Measurements from ENCODE around the gene DHRS3. TPM values are rescaled to one million over a fixed set of nuclear protein-coding genes. Genes with fewer than 3 reads are reported as not detected.
"Not testable (repeated sequence)": the region's sequence is repeated elsewhere in the genome, so short reads cannot be mapped to it uniquely, and the experiment has no call there.

Gene DHRS3
- total and polyA plus RNA-seq, 10 of the 15 experiments (the other 5 are each of a cell fraction or from before 2014, with no cell fraction given): 0.23 to 29.7 (median 1.2) TPM

DNA sequence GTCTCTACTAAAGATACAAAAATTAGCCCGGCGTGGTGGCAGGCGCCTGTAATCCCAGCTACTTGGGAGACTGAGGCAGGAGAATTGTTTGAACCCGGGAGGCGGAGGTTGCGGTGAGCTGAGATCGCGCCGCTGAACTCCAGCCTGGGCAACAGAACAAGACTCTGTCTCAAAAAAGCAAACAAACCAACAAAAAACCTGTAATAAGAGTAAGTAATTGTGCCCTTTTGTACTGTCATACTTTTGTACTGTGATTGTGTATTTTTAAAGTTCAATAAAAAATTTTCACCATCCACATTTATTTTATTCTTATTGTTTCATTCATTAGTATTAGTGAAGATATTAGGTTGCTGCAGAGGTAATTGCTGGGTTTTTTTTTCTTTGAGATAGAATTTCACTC, 95.2 kb downstream of the DHRS3 start:
- 88% methylated on average over 9 of the region's 9 CpGs for WGBS (ENCODE audit: insufficient coverage, insufficient replicate concordance, low lambda C conversion rate, missing lambda C conversion rate)
- CTCF ChIA-PET; H3K4me3 ChIP-seq; H3K4me2 ChIP-seq (ENCODE audit: control insufficient read depth, insufficient read depth); H4K20me1 ChIP-seq (ENCODE audit: control insufficient read depth, insufficient read depth); POLR2A ChIA-PET; H3K27ac ChIP-seq (ENCODE audit: control insufficient read depth, insufficient read depth); H3K4me1 ChIP-seq (ENCODE audit: control insufficient read depth, insufficient read depth, low read length); SMC1A ChIA-PET (ENCODE audit: uncharacterized antibody, unreplicated experiment); H3K9ac ChIP-seq (ENCODE audit: control insufficient read depth, insufficient read depth, low read length); BruUV-seq (replicated peaks); FAIRE-seq; in situ Hi-C loops (cut with MboI); RAD21 ChIA-PET (ENCODE audit: unreplicated experiment); H3K27me3 ChIP-seq (replicated peaks in 1 of 2; ENCODE audit: control insufficient read depth in 2 of 2, insufficient read depth in 2 of 2, low read length in 1 of 2); H2AFZ ChIP-seq (ENCODE audit: control insufficient read depth, low read depth, low read length); H3K9me3 ChIP-seq (replicated peaks; ENCODE audit: control insufficient read depth, insufficient read depth, low read length); H3K79me2 ChIP-seq (ENCODE audit: control insufficient read depth, insufficient read depth, low read length); H3K36me3 ChIP-seq (ENCODE audit: control insufficient read depth in 2 of 2, insufficient read depth in 2 of 2, low read length in 1 of 2); DNase-seq (ENCODE audit: low read depth, low spot score); ATAC-seq; intact Hi-C loops (cut with micrococcal nuclease; ENCODE audit: unreplicated experiment): not testable (repeated sequence)

DNA sequence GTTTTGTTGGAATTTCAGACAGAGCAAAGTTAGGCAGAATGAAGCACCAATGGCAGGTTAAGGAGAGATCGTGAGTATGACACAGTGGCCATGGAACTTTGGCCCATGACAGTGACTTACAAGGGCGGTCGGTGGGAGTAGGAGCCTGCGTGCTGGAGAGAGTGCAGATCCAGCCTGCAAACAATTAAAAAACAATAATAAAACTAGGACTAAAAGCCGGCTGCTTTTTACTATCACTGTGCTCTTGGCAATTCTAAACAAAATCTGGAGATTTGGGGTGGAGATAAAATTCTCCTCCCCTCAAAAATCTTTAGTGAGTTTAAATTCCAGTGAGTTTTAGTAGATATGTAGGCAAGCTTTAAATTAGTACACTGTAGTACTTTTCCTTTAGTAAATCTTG, 96.9 kb downstream of the DHRS3 start:
- H4K20me1 ChIP-seq (ENCODE audit: control insufficient read depth, insufficient read depth): no peaks in the 10 kb centered on the region
- no peaks in the 10 kb centered on the region for H3K4me1 ChIP-seq (ENCODE audit: control insufficient read depth, insufficient read depth, low read length)
- no peaks in the 10 kb centered on the region for H3K36me3 ChIP-seq (ENCODE audit: control insufficient read depth in 2 of 2, insufficient read depth in 2 of 2, low read length in 1 of 2)
- H2AFZ ChIP-seq (ENCODE audit: control insufficient read depth, low read depth, low read length): no peak overlapping the region
- H3K4me2 ChIP-seq (ENCODE audit: control insufficient read depth, insufficient read depth): no peak overlapping the region
- no peak overlapping the region for H3K27ac ChIP-seq (ENCODE audit: control insufficient read depth, insufficient read depth)
- no peak for FAIRE-seq
- H3K9me3 ChIP-seq (replicated peaks; ENCODE audit: control insufficient read depth, insufficient read depth, low read length): no peaks in the 10 kb centered on the region; the same call in 2 of the 3 replicates
- ATAC-seq: no peak
- H3K4me3 ChIP-seq: no peak overlapping the region
- CTCF ChIA-PET: no interaction called here
- BruUV-seq (replicated peaks): no TSS peak
- RAD21 ChIA-PET (ENCODE audit: unreplicated experiment): no interaction called here
- no peak for DNase-seq (ENCODE audit: low read depth, low spot score)
- SMC1A ChIA-PET (ENCODE audit: uncharacterized antibody, unreplicated experiment): no interaction called here
- WGBS (ENCODE audit: insufficient coverage, insufficient replicate concordance, low lambda C conversion rate, missing lambda C conversion rate): 75% methylated on average over 5 of the region's 5 CpGs
- H3K27me3 ChIP-seq (replicated peaks in 1 of 2; ENCODE audit: control insufficient read depth in 2 of 2, insufficient read depth in 2 of 2, low read length in 1 of 2): no peaks in the 10 kb centered on the region
- no peaks in the 10 kb centered on the region for H3K79me2 ChIP-seq (ENCODE audit: control insufficient read depth, insufficient read depth, low read length)
- intact Hi-C loops (cut with micrococcal nuclease; ENCODE audit: unreplicated experiment) (no loop called here), in situ Hi-C loops (cut with MboI) (no loop called here)
- POLR2A ChIA-PET: no interaction called here
- no peak overlapping the region for H3K9ac ChIP-seq (ENCODE audit: control insufficient read depth, insufficient read depth, low read length)
- TF ChIP-seq MYC (IDR thresholded peaks at IDR 0.05; ENCODE audit: insufficient read depth, insufficient read length, insufficient replicate concordance, low read length, severe bottlenecking) (no peak), CEBPB (IDR thresholded peaks at IDR 0.05; ENCODE audit: borderline replicate concordance in 1 of 2, low read depth in 2 of 2, low read length in 2 of 2) (no peak), RCOR1 (conservative IDR thresholded peaks at IDR 0.05; ENCODE audit: low read depth, low read length) (no peak), MEF2B (IDR thresholded peaks at IDR 0.05; ENCODE audit: partially characterized antibody, poor library complexity, severe bottlenecking) (no peak), MXI1 (IDR thresholded peaks at IDR 0.05; ENCODE audit: low read depth, low read length) (no peak), NFYA (IDR thresholded peaks at IDR 0.05; ENCODE audit: borderline replicate concordance, low read depth, low read length) (no peak)
- TF ChIP-seq, protein P1, sequence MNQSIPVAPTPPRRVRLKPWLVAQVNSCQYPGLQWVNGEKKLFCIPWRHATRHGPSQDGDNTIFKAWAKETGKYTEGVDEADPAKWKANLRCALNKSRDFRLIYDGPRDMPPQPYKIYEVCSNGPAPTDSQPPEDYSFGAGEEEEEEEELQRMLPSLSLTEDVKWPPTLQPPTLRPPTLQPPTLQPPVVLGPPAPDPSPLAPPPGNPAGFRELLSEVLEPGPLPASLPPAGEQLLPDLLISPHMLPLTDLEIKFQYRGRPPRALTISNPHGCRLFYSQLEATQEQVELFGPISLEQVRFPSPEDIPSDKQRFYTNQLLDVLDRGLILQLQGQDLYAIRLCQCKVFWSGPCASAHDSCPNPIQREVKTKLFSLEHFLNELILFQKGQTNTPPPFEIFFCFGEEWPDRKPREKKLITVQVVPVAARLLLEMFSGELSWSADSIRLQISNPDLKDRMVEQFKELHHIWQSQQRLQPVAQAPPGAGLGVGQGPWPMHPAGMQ (IDR thresholded peaks at IDR 0.05; ENCODE audit: borderline replicate concordance): no peak
- TF ChIP-seq, protein P2, sequence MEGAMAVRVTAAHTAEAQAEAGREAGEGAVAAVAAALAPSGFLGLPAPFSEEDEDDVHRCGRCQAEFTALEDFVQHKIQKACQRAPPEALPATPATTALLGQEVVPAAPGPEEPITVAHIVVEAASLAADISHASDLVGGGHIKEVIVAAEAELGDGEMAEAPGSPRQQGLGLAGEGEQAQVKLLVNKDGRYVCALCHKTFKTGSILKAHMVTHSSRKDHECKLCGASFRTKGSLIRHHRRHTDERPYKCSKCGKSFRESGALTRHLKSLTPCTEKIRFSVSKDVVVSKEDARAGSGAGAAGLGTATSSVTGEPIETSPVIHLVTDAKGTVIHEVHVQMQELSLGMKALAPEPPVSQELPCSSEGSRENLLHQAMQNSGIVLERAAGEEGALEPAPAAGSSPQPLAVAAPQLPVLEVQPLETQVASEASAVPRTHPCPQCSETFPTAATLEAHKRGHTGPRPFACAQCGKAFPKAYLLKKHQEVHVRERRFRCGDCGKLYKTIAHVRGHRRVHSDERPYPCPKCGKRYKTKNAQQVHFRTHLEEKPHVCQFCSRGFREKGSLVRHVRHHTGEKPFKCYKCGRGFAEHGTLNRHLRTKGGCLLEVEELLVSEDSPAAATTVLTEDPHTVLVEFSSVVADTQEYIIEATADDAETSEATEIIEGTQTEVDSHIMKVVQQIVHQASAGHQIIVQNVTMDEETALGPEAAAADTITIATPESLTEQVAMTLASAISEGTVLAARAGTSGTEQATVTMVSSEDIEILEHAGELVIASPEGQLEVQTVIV (IDR thresholded peaks at IDR 0.05; ENCODE audit: borderline replicate concordance, partially characterized antibody): no peak
- TF ChIP-seq, protein P3, sequence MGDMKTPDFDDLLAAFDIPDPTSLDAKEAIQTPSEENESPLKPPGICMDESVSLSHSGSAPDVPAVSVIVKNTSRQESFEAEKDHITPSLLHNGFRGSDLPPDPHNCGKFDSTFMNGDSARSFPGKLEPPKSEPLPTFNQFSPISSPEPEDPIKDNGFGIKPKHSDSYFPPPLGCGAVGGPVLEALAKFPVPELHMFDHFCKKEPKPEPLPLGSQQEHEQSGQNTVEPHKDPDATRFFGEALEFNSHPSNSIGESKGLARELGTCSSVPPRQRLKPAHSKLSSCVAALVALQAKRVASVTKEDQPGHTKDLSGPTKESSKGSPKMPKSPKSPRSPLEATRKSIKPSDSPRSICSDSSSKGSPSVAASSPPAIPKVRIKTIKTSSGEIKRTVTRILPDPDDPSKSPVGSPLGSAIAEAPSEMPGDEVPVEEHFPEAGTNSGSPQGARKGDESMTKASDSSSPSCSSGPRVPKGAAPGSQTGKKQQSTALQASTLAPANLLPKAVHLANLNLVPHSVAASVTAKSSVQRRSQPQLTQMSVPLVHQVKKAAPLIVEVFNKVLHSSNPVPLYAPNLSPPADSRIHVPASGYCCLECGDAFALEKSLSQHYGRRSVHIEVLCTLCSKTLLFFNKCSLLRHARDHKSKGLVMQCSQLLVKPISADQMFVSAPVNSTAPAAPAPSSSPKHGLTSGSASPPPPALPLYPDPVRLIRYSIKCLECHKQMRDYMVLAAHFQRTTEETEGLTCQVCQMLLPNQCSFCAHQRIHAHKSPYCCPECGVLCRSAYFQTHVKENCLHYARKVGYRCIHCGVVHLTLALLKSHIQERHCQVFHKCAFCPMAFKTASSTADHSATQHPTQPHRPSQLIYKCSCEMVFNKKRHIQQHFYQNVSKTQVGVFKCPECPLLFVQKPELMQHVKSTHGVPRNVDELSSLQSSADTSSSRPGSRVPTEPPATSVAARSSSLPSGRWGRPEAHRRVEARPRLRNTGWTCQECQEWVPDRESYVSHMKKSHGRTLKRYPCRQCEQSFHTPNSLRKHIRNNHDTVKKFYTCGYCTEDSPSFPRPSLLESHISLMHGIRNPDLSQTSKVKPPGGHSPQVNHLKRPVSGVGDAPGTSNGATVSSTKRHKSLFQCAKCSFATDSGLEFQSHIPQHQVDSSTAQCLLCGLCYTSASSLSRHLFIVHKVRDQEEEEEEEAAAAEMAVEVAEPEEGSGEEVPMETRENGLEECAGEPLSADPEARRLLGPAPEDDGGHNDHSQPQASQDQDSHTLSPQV (IDR thresholded peaks at IDR 0.05): no peak
